ENCODE measurements around the gene LCE1B.

Gene LCE1B

GRCh38 chr1:152859696-152860095 lies 47.9 kb downstream of the LCE1B start, which contains the start of gene LCE7A:
Gene LCE7A, plus strand, starts transcription at chr1:152859996. Its CDS starts 702 bp downstream, at chr1:152860698.
- Histone ChIP-seq H3K9me3 (ENCODE audit: insufficient read depth, low read depth, low read length) (no peaks in the 10 kb centered on the region), H2AFZ (ENCODE audit: low read length) (no peak within 1 kb of the TSS), H3F3A (ENCODE audit: low read depth) (no peaks in the 10 kb centered on the region), H4K20me1 (ENCODE audit: insufficient read depth, low read length, poor library complexity, severe bottlenecking) (no peaks in the 10 kb centered on the region), H3K27me3 (ENCODE audit: insufficient read depth, low read length, poor library complexity, severe bottlenecking) (no peaks in the 10 kb centered on the region), H3K79me2 (ENCODE audit: insufficient read depth, low read length) (no peaks in the 10 kb centered on the region), H3K4me2 (ENCODE audit: low read depth, low read length, poor library complexity, severe bottlenecking) (no peak within 1 kb of the TSS), H3K9me2 (replicated peaks; ENCODE audit: low read depth, low read length) (0 out of 2 replicates have a peak, but pooled peaks cover 3% of the 10 kb centered on the region), H3K4me3 (ENCODE audit: low read length, poor library complexity, severe bottlenecking) (no peak within 1 kb of the TSS), H3K4me1 (ENCODE audit: insufficient read depth, low read length, poor library complexity, severe bottlenecking) (no peaks in the 10 kb centered on the region), H3K36me3 (ENCODE audit: insufficient read depth, low read length) (no peaks in the 10 kb centered on the region), H3K9ac (ENCODE audit: low read depth, low read length, poor library complexity, severe bottlenecking) (no peak within 1 kb of the TSS)
- TF ChIP-seq CTCF (conservative IDR thresholded peaks at IDR 0.05; ENCODE audit: low read length) (no peak), EZH2phosphoT487 (IDR thresholded peaks at IDR 0.05; ENCODE audit: borderline replicate concordance) (no peak)

- no peaks in the 10 kb centered on the region for H3K9me3 ChIP-seq (ENCODE audit: insufficient read depth, low read depth, low read length)
- H3K4me1 ChIP-seq (ENCODE audit: insufficient read depth, low read length, poor library complexity, severe bottlenecking), result no peaks in the 10 kb centered on the region
- no peaks in the 10 kb centered on the region for H3K27me3 ChIP-seq (ENCODE audit: insufficient read depth, low read length, poor library complexity, severe bottlenecking)
- H4K20me1 ChIP-seq (ENCODE audit: insufficient read depth, low read length, poor library complexity, severe bottlenecking), result no peaks in the 10 kb centered on the region
- H3K36me3 ChIP-seq (ENCODE audit: insufficient read depth, low read length), result no peaks in the 10 kb centered on the region
- no peak overlapping the region for H3K9ac ChIP-seq (ENCODE audit: low read depth, low read length, poor library complexity, severe bottlenecking)
- 0 out of 2 replicates have a peak, but pooled peaks cover 3% of the 10 kb centered on the region for H3K9me2 ChIP-seq (replicated peaks; ENCODE audit: low read depth, low read length)
- H3K79me2 ChIP-seq (ENCODE audit: insufficient read depth, low read length), result no peaks in the 10 kb centered on the region
- no peaks in the 10 kb centered on the region for H3F3A ChIP-seq (ENCODE audit: low read depth)
- TF ChIP-seq CTCF (conservative IDR thresholded peaks at IDR 0.05; ENCODE audit: low read length), result no peak
- no peak for TF ChIP-seq EZH2phosphoT487 (IDR thresholded peaks at IDR 0.05; ENCODE audit: borderline replicate concordance)
- no peak overlapping the region for H2AFZ ChIP-seq (ENCODE audit: low read length)
- H3K4me2 ChIP-seq (ENCODE audit: low read depth, low read length, poor library complexity, severe bottlenecking), result no peak overlapping the region
- no peak overlapping the region for H3K4me3 ChIP-seq (ENCODE audit: low read length, poor library complexity, severe bottlenecking)
Observed at GRCh38 chr1:152860129-152860528, 48.4 kb downstream of the LCE1B start.

GRCh38 chr1:152861374-152861773 lies 49.6 kb downstream of the LCE1B start:
- Histone ChIP-seq H3K4me1 (ENCODE audit: insufficient read depth, low read length, poor library complexity, severe bottlenecking) (no peaks in the 10 kb centered on the region), H3K9me2 (replicated peaks; ENCODE audit: low read depth, low read length) (0 out of 2 replicates have a peak, but pooled peaks cover 3% of the 10 kb centered on the region), H3K4me3 (ENCODE audit: low read length, poor library complexity, severe bottlenecking) (no peak overlapping the region), H3K9ac (ENCODE audit: low read depth, low read length, poor library complexity, severe bottlenecking) (no peak overlapping the region), H3K9me3 (ENCODE audit: insufficient read depth, low read depth, low read length) (no peaks in the 10 kb centered on the region), H3K36me3 (ENCODE audit: insufficient read depth, low read length) (no peaks in the 10 kb centered on the region), H3K4me2 (ENCODE audit: low read depth, low read length, poor library complexity, severe bottlenecking) (no peak overlapping the region), H4K20me1 (ENCODE audit: insufficient read depth, low read length, poor library complexity, severe bottlenecking) (no peaks in the 10 kb centered on the region), H3K79me2 (ENCODE audit: insufficient read depth, low read length) (no peaks in the 10 kb centered on the region), H2AFZ (ENCODE audit: low read length) (no peak overlapping the region), H3F3A (ENCODE audit: low read depth) (no peaks in the 10 kb centered on the region), H3K27me3 (ENCODE audit: insufficient read depth, low read length, poor library complexity, severe bottlenecking) (no peaks in the 10 kb centered on the region)
- TF ChIP-seq CTCF (conservative IDR thresholded peaks at IDR 0.05; ENCODE audit: low read length) (no peak), EZH2phosphoT487 (IDR thresholded peaks at IDR 0.05; ENCODE audit: borderline replicate concordance) (no peak)

Data from Loucy (cell line).